Kasumi-1 (cell line): ENCODE measurements around the gene OPCML.

Experiments used
- DNase-seq, 2 experiments: peaks; one replicate each; lab custom pipeline; 2025; lab: John Stamatoyannopoulos, UW

Gene OPCML

DNA sequence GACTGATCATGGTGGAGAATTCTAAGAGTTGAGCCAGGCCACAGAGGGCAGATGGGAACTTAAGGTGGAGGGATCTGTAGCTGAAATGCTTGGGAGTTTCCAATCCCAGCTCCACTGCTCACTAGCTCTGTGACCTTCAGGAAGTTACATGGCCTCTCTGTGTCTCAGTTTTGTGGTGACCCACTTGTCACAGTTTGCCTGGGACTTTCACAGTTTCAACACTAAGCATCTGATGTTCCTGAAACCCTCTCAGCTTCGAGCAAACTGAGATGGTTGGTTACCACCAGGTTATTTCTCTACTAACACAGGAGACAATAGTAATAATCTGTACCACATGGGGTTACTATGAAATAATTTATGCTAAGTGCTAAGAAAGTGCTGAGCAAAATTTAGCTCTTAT, 505.3 kb downstream of the OPCML start:
- no peak for DNase-seq

DNA sequence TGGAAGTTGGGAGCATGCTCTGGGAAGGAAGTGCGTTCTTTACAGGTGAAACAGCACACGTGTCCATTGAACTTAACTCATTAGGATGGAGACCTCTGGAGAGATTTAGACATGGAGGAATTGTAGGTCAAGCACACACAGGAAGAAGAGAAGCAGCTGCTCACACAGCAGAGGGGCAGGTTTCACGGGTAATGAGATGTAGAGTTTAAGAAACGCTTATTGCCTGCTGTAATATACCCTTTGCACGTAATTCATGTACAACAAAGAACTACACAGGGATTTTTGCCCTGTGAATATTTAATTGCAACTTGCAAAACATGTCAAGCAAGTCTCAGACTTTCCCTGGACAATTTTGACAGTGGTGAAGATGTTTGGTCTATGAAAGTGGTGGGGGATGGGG, 508.0 kb downstream of the OPCML start:
- no peak for DNase-seq

DNA sequence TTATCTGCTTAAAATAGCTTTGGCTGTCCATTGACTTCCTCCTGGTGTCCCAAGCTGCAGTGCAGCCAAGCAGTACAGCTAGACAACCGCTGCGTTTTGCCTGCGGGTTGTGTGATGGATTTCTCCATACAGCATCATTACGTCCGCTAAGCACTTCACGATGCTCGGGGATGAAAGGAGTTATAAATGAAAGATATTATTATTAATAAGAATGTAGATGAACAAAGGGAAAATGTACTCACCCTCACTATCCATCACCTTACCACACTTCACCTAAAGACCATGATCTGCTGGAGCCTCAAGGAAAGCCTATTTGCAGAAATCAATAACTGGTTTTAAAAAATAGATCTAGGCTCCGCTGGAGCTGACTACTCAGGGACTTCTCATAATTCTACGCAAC, 509.1 kb downstream of the OPCML start:
- no peak for DNase-seq

DNA sequence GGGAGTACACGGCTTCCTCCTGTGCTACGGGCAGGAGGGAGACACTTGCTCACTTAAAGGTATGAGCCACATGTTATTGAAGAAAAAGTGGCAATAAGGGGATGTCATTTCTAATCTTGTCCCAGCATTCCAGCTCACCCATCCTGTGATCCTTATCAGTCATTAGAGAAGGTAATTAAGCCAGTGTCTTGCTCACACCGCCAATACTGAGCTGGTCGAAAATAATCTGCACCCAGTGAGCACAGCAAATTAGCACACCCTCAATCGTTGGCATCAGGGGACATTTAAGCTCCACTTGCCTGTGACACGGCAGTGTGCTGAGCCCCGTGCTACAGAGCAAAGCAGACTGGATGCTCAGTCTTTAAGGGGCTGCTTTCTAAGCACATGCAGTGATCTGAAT, 510.7 kb downstream of the OPCML start:
- no peak for DNase-seq

DNA sequence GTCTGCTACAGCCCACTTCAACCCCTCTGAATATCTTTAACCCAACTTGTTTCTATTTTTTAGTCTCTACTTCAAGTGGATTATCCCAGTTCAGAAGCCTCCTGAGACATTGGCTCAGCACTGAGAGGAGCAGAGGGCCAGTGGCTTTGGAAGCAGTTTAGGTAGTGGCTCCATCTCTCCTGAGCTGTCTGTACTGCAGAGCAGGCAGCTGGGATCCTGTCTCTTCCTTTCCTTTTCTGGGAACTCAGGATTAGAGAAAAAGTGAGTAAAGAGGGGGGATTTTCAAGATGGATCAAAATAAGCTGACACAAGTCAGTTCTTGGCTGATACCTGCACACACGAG, 512.0 kb downstream of the OPCML start:
- no peak for DNase-seq

DNA sequence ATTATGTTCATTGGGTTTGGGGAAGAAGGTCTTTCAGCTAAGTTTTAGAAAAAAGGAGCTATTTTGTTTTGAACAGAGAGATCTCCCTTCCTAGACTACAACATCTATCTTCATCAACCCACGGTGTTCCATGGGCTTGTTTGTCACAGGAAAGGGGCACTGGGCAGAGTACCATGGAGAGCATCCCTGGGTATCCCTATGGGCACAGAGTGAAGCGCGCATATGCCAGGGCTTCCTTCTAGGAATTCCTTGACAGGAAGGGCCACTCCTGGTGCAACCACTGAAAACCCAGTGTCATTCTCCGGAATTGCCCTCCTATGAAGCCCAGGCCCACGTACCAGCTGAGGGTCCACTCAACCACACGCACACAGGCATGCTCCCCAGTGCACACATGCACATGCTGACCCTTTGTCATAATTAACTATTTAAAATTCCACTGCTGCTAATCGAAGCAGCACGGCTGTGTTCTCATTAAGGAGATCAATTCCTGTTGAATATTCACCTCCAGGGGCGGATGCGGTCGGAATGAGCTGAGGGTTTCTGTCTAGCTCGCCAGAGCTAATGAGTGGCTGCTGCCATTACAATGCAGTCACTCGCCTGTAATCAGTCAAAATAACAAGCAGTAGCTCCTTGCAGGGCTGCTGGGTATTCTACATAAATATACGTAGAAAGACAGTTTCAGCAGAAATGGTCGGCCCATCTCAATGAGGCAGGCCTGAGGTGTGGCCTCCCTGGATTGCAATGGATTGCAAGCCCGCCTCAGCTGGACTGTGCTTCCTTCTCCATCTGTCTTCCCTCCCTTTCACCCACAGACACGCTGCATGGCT, 512.5 kb downstream of the OPCML start:
- DNase-seq = no peak

DNA sequence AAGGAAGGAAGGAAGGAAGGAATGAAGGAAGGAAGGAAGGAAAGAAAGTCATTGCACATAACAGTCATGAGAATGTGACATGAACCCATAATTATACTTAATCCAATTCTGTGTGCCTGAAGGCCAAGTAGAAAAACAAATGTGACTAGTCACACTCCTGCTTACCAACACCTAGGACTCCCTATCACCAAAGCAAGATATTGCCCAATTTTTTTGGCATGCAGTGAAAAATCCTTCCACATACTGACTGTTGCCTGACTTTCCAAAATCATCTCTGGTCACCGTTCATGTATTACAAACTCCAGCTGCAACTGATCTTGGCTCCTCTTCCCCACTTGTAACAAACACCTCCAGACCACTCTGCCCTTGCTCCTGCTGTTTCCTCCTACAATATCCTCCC, 516.8 kb downstream of the OPCML start:
- DNase-seq = no peak

DNA sequence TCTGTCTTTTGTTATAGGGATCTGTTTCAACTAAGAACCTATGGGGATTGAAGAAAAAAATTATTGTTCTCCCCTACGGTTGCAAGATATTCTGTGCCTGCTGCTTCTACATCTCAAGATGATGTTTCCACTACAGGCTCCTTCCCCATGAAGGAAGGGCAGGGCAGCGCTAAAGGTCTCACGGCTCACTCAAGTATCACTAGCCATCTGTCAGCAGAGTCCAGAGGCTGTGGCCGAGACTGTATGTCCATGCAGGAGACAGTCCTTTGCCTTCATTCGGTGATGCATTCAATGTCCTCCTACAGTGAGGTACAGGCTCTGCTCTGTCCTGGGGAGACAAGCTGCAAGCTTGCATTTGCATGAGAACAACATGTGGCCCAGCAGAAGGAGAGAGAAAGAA, 518.0 kb downstream of the OPCML start:
- DNase-seq = no peak

DNA sequence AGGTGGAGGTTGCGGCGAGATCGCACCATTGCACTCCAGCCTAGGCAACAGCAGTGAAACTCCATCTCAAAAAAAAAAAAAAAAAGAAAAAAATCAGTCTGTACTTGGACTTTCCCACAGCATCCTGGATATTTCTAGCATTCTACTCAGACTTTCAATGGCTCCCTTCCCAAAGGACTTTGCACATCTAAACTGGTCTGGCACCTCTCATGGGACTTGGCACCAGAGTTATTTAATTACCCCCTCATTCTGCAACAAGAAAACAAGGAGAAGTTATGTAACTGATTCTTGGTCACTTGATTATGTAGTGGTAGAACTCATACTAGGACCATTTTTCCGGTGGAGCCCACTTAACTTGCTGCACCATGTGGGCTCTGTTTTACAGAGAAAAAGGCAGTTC, 519.5 kb downstream of the OPCML start:
- no peak for DNase-seq

DNA sequence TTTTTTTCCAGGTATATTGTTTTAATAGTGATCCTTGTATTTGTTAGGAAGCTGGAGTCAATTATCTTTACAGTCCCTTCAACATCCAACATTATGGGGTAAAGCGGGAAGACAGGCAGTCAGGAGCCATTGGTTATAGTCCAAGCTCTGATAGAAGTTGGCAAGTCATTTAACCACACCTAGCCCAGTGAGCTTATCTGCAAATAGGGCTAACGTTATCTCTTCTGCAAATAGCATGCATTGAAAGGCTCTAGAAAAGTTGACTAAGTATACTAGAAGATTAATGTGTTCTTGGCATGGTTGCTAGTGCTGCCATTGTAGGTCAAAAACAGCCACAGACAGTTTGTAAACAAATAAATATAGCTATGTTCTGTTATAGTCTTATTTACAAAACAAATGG, 520.7 kb downstream of the OPCML start:
- DNase-seq = no peak

DNA sequence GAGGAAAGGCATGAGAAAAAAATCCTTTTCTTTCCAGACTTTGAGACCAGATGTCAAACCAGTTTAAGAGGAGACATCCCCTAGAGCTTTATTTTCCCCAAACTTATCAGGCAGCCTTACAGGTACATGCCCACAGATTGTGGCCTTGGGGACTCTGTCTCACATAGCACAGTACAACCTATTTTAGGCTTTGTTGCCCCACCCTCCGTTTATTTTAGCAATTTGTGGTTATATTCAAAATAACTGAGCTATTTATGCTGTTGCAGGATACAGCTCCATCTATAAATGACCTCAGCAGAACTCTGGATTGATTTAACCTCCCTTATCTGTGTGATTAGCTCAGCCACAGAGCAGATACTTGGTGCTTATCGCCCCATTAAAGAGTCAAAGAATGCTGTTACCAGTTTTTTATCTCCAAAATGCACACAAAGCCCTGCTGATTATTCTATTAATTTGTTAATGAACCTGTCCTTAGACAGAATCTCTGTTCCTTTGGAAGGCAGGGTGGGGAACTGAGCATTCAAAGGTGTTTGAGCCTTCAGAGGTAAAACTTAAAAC, 525.2 kb downstream of the OPCML start:
- no peak for DNase-seq

DNA sequence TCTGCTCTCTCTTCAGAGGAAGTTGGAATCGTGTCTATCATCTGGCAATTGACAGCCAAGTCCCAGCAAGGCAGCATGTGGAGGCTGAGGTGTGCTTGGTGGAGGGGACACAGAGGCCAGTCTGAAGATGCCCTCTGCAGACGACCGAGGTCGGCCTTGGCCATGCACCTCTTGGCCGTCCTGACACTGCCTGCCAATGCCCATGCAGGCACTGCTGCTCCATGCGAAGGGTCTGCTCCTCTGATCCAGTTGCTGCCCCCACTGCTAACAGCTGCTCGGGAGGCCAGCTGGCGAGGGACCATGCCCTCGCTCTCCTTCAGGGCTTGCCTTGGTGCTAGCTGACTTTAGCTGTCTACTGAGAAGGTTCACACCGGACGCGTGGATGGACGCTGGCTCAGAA, 527.9 kb downstream of the OPCML start:
- DNase-seq = no peak

DNA sequence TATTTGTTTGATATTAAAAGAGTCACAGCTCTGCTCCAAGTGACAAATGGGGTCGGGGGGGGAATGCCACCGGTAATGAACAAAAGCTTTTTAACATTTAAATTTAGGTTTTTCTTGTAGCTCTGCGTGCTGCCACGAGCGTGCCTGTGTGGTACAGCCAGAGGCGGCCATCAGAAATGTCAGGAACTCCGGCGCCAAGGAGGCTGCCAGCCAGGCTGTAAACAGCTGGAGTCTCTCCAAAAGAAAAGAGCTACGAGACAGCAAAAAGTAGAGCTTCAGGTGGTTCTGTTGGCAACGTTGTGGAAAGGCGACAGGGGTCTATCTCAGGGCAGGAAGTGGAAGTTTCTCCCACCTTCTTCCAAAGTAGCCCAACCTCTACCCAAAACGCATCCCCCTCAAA, 532.8 kb downstream of the OPCML start:
- DNase-seq = no peak

DNA sequence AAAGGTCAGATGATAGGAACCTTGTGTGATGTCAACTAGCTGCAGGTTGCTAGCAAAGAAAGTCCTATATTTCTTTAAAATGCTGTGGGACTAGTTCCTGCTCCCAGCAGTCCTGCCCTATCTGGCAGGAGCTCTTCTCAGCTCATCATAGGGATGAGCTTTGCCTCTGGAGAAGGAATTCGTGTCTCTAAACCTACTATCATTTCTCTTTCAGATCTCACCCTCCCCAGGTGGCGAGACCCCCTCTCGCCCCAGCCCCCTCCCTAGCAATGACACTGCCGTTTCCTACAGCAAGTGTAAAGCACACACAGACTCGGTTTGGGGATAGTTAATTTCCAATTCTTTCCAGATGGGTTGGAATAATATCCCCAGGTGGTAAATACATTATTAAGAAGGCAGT, 533.3 kb downstream of the OPCML start:
- DNase-seq = no peak

DNA sequence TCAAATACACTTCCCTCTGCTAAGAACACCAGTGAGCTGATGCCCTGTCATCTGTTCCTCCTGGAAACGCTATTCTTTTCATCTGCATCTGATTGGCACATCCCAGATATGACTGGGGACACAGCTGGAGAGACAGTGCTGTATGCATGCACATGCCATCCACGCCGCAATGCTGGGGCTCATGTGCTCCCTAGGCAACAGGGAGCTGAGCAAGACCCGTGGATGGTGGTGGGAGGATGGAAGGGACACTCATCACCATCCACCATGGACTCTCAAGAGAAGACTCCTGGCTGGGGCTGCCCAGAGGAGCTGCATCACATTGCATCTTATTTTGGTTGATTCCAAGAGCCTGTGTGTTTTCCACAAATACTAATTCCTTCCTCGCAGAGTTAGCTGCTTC, 534.9 kb downstream of the OPCML start:
- DNase-seq = no peak

DNA sequence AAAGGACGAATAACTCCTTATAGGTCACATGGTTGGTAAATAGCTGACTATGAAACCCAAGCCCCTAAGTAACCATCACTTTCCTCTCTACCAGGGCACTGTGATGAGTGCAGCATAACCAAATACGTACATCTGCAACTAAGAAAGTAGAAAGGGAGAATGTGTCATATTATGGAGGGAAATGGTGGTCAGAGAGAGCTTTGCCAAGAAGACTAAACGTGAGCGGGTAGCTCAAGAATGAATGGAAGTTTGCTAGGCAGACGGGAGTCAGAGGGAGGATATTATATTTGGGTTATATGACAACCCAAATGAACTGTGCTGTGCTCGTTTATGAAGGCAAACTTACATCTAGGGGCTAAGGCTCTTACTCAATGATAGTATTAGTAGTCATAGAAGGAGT, 537.3 kb downstream of the OPCML start:
- DNase-seq = no peak

DNA sequence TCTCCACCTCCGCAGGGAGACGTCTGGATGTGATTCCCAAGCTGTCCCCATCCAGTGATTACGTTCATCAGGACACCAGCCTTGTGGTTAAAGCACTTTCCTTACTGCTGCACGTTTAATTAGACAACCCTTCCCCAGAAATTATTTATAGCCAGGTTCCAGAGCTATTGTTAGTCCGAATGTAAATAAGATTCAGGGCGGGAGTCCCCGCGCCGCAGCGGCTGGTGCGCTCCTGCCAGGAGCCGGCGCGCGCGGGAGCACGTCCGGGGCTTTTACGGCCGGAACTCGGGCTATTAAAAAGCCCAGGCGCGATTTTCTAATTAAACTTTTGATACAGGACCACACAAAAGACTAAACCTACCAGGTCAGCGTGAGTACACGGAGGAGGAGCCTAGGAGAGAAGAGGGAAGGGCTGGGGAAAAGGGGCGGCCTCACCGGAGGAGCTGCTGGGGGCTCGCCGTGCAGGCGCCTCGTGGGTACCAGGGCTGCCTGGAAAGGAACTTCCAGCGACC, 538.3 kb downstream of the OPCML start:
- DNase-seq = no peak

DNA sequence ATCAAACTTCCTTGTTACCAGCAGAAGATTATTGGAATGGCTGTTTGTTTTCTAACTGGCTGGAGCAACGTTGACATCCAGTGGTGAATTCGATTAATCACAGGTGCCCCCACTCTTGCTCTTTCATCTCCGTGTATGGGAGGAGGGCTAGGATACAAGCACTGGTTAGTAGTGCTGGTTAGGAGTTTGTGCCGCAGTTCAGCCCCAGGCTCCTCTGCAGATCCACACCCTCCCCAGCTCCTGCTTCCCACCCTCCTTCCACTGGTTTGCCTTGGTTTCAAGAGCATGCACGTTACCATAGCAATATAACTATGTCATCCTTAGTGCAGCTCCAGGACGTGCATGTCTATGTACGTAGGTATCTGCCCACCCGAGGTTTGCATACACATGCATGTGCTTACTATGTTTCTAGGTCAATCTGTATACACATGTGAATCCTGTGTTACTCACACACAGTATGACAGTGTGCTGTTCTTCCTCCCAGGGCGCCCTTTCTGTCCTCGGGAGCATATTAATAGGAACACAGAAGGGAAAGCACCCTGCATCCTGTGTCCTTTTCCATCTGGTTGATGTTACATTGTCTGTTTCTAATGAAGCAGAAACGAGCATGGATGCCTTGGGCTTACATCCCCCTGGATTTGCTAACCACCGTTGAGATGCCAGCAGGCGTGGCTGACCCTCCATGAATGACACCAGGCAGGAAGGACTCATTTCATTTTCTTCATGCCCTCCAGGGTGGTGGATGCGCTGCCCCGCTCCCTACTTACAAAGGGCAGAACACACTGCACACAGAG, 539.3 kb downstream of the OPCML start:
- no peak for DNase-seq

DNA sequence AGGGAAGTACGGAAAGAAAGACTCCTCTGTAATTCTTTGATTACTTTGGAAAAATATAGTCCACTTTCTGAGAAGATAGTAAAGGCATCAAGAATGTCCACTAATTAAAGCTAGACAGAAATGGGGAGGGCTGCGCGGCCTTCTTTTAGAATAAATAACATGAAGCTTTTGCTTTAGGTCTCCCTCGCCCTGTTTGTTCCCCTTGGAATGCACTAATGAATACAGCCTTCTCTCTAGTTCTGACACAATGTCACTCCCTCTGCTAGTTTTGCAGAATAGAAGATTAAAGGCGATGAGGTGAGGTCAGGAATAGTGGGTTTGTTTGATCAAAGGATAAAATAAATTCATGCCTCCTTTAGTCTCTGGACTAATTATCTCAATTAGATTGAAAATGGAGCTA, 543.9 kb downstream of the OPCML start:
- no peak for DNase-seq

DNA sequence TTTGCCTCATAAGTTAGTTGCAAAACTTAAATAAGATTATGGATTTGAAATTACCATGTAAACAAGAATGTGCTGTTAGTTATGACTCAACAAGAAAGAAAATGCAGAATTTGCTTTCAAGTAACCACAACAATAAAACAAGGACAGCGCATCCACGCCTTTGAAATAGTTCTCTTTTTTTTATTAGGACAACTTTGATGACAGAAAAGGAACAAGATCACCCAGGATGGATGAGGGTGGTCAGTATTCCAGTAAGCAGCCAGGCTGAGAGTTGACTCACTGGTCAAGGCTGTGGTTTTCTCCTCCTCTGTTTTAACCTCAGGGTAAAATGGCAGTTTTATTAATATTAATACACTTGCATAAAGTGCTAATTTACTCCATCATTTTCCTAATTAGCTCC, 544.4 kb downstream of the OPCML start:
- DNase-seq = no peak

DNA sequence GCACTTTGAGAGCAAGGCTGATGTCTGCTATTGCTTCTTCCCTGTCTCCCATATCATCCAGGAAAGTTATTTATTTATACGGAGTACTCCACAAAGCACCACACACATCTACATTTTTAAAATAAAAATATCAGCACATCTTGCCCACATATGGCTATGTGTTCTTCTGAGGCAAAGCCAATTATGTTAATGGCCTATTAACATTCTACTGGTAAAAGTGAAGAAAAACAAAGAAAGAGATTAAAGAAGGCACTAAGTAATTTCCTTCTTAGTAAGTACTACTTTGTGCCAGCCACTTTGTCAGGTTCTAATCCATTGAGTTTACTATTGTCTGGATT, 548.7 kb downstream of the OPCML start:
- DNase-seq = no peak

DNA sequence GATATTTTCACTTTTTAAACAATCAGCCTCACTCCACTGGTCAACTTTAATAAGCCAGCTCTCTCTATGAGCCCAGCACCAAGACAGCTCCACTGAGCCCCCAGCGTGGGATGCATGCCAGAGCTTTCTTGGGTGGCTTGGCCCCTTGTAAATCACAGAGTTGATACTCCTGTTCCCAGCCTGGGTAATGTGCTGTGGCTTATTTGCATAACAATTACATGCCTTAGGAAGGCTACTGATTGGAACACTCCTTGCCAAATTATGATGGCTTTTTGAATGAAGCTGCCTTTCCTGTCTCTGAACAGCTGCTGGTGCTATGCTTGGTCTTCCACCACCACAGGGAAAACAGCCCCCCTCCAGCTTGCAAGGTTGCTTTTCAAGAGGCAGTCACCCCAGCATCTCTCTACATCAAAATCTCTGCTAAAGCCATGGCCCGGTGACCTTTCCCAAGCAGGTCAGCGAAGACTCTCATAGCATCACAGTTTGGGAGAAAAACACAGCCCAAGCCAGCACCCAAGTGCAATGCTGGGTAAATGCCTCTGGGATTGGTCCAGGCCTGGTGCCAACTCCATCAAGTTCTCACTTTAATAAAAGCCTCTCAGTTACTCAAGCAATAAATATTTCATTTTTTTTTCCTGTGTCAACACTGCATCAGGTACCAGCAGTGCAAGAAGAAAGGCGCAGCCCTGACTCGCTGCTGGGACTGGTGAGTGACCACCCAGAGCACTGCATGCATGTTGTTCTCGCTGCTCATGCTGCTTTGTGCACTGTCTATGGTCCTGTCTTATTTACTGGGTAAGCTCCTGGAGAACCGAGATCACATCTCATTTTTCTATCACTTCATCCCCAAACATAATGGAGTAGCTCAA, 549.3 kb downstream of the OPCML start:
- no peak for DNase-seq
